Measurements from ENCODE around the gene CCPG1. TPM values are rescaled to one million over a fixed set of nuclear protein-coding genes. Genes with fewer than 3 reads are reported as not detected.

The CCPG1 gene
- total and polyA plus RNA-seq, 9 donors, result 26.7 to 55.3 (median 41.9) TPM

- no peak overlapping the region for H3K4me3 ChIP-seq
- no peaks in the 10 kb centered on the region for H3K4me1 ChIP-seq (ENCODE audit: insufficient read depth)
- intact Hi-C loops (cut with DNase I), result no loop called here
- no peaks in the 10 kb centered on the region for H3K36me3 ChIP-seq
- WGBS, 3 donors, result 96 to 100% (median 98%) methylated on average over 2 of the region's 2 CpGs
- no peak for DNase-seq
- TF ChIP-seq EP300 (IDR thresholded peaks at IDR 0.05), result no peak
- no peak for TF ChIP-seq POLR2A (IDR thresholded peaks at IDR 0.05)
- TF ChIP-seq, protein P1, sequence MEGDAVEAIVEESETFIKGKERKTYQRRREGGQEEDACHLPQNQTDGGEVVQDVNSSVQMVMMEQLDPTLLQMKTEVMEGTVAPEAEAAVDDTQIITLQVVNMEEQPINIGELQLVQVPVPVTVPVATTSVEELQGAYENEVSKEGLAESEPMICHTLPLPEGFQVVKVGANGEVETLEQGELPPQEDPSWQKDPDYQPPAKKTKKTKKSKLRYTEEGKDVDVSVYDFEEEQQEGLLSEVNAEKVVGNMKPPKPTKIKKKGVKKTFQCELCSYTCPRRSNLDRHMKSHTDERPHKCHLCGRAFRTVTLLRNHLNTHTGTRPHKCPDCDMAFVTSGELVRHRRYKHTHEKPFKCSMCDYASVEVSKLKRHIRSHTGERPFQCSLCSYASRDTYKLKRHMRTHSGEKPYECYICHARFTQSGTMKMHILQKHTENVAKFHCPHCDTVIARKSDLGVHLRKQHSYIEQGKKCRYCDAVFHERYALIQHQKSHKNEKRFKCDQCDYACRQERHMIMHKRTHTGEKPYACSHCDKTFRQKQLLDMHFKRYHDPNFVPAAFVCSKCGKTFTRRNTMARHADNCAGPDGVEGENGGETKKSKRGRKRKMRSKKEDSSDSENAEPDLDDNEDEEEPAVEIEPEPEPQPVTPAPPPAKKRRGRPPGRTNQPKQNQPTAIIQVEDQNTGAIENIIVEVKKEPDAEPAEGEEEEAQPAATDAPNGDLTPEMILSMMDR (IDR thresholded peaks at IDR 0.05), result no peak
- no peak overlapping the region for H3K27ac ChIP-seq
- H3K9me3 ChIP-seq, result no peaks in the 10 kb centered on the region
- no peaks in the 10 kb centered on the region for H3K27me3 ChIP-seq
Observed at GRCh38 chr15:55362641-55363040, 45.5 kb downstream of the CCPG1 start.

GRCh38 chr15:55361048-55361447 is 47.1 kb downstream of the CCPG1 start:
- Histone ChIP-seq H3K27ac (no peak overlapping the region), H3K27me3 (no peaks in the 10 kb centered on the region), H3K9me3 (no peaks in the 10 kb centered on the region), H3K4me1 (ENCODE audit: insufficient read depth) (no peaks in the 10 kb centered on the region), H3K36me3 (no peaks in the 10 kb centered on the region), H3K4me3 (no peak overlapping the region)
- 90 to 93% (median 93%) methylated on average over 10 of the region's 10 CpGs for WGBS, 3 donors
- TF ChIP-seq, protein P1 (IDR thresholded peaks at IDR 0.05), result no peak
- TF ChIP-seq EP300 (IDR thresholded peaks at IDR 0.05), result no peak
- no peak for DNase-seq
- intact Hi-C loops (cut with DNase I), result no loop called here

DNA sequence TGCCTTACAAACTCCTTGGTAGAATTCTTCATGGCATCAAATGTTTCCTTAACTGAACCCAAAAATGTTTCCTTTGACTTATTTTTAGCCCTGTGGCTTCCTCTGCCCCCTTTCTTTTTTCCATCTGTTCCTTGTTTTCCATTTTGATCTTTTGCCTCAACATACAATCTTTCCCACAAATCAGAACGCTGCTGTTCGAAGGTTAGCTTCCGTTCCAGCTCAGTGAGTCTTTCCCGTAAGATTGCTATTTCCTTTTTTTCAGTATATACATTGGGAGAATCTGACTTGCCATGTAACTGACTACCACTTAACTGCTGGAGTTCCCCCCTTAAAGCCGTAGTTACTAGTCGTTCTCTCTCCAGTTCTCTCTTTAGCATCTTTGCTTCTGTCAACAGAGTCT is 47.9 kb downstream of the CCPG1 start:
- DNase-seq, result no peak
- Histone ChIP-seq H3K27ac (no peak overlapping the region), H3K36me3 (no peaks in the 10 kb centered on the region), H3K4me1 (ENCODE audit: insufficient read depth) (no peaks in the 10 kb centered on the region), H3K9me3 (no peaks in the 10 kb centered on the region), H3K4me3 (no peak overlapping the region), H3K27me3 (no peaks in the 10 kb centered on the region)
- TF ChIP-seq EP300 (IDR thresholded peaks at IDR 0.05), result no peak
- TF ChIP-seq, protein P1 (IDR thresholded peaks at IDR 0.05), result no peak
- TF ChIP-seq POLR2A (IDR thresholded peaks at IDR 0.05), result no peak
- intact Hi-C loops (cut with DNase I), result no loop called here
- 69 to 73% (median 73%) methylated on average over 6 of the region's 6 CpGs for WGBS, 3 donors

GRCh38 chr15:55358471-55358870 is 49.7 kb downstream of the CCPG1 start:
- Histone ChIP-seq H3K36me3 (no peaks in the 10 kb centered on the region), H3K4me3 (no peak overlapping the region), H3K27me3 (no peaks in the 10 kb centered on the region), H3K4me1 (ENCODE audit: insufficient read depth) (no peaks in the 10 kb centered on the region), H3K9me3 (no peaks in the 10 kb centered on the region), H3K27ac (no peak overlapping the region)
- DNase-seq, result no peak
- intact Hi-C loops (cut with DNase I), result no loop called here
- TF ChIP-seq, protein P1 (IDR thresholded peaks at IDR 0.05), result no peak
- TF ChIP-seq EP300 (IDR thresholded peaks at IDR 0.05) (no peak), POLR2A (IDR thresholded peaks at IDR 0.05) (no peak)

- intact Hi-C loops (cut with DNase I), result no loop called here
Observed at GRCh38 chr15:55357774-55358173, 50.4 kb downstream of the CCPG1 start.

More at GRCh38 chr15:55357774-55358173, 50.4 kb downstream of the CCPG1 start:
- no peaks in the 10 kb centered on the region for H3K9me3 ChIP-seq
- H3K27me3 ChIP-seq, result no peaks in the 10 kb centered on the region
- 93 to 98% (median 96%) methylated on average over 2 of the region's 2 CpGs for WGBS, 3 donors
- no peaks in the 10 kb centered on the region for H3K36me3 ChIP-seq
- no peaks in the 10 kb centered on the region for H3K4me1 ChIP-seq (ENCODE audit: insufficient read depth)
- no peak overlapping the region for H3K27ac ChIP-seq
- no peak for DNase-seq
- no peak overlapping the region for H3K4me3 ChIP-seq
- TF ChIP-seq, protein P1 (IDR thresholded peaks at IDR 0.05), result no peak
- TF ChIP-seq POLR2A (IDR thresholded peaks at IDR 0.05) (no peak), EP300 (IDR thresholded peaks at IDR 0.05) (no peak)
